OCI-LY3 (cell line): ENCODE measurements around the gene SCFD1.

Experiments
- H2AFZ ChIP-seq: fragments of 200-600, 300-600 bp; shearing (Covaris generic); 2 replicates; pipeline ENCODE4 v1.6.0; 2014; ENCODE audit warnings: antibody characterized with exemption, low read depth, low read length
- H3K27ac ChIP-seq: fragments of 200-600, 300-600 bp; sonication (generic); 2 replicates; pipeline ENCODE4 v1.5.1; 2014; ENCODE audit warnings: mild to moderate bottlenecking, low read length, moderate library complexity, mixed read lengths
- H3K27me3 ChIP-seq: fragments of 200-600, 300-600 bp; sonication (generic); 2 replicates; pipeline ENCODE4 v1.6.1; 2014; ENCODE audit warnings: low read depth, low read length, mixed read lengths
- H3K36me3 ChIP-seq: fragments of 200-600, 300-600 bp; sonication (generic); replicated peaks from 2 replicates; pipeline ENCODE3; 2014; ENCODE audit warnings: low read depth, low read length, mixed read lengths
- H3K4me1 ChIP-seq: fragments of 300-600, 200-600 bp; sonication (generic); 2 replicates; pipeline ENCODE4 v1.6.1; 2014; ENCODE audit warnings: low read length, mixed read lengths
- H3K4me2 ChIP-seq: fragments of 200-600, 300-600 bp; sonication (generic); 2 replicates; pipeline ENCODE4 v1.6.1; 2014; ENCODE audit warnings: low read length, mixed read lengths
- H3K4me3 ChIP-seq: fragments of 300-600, 200-600 bp; sonication (generic); 2 replicates; pipeline ENCODE4 v1.5.1; 2014; ENCODE audit warnings: antibody characterized with exemption, mild to moderate bottlenecking, low read length, moderate library complexity
- H3K79me2 ChIP-seq: fragments of 300-600, 200-600 bp; shearing (Covaris generic); 2 replicates; pipeline ENCODE4 v1.6.1; 2014; ENCODE audit warnings: mild to moderate bottlenecking, low read length, mixed read lengths
- H3K9ac ChIP-seq: fragments of 300-600, 200-600 bp; shearing (Covaris generic); 2 replicates; pipeline ENCODE4 v1.6.0; 2014; ENCODE audit warnings: mild to moderate bottlenecking, low read length, moderate library complexity
- H3K9me3 ChIP-seq: fragments of 200-600, 300-600 bp; shearing (Covaris generic); 2 replicates; pipeline ENCODE4 v1.6.1; 2014; ENCODE audit warnings: low read length, mixed read lengths; ENCODE audit not compliant: insufficient read depth
- H4K20me1 ChIP-seq: fragments of 200-600, 300-600 bp; sonication (generic); 2 replicates; pipeline ENCODE4 v1.6.1; 2016; ENCODE audit warnings: low read length, mixed read lengths; ENCODE audit not compliant: insufficient read depth
- CTCF ChIP-seq: fragments of 200-600, 300-600 bp; sonication (generic); IDR thresholded peaks from 2 replicates; pipeline ENCODE4 v1.5.1; 2014; ENCODE audit warnings: antibody characterized with exemption, low read length, low read depth
- EZH2phosphoT487 ChIP-seq: fragments of 200-600 bp; shearing (Covaris generic); IDR thresholded peaks from 2 replicates; pipeline ENCODE4 v1.6.1; 2018; ENCODE audit warnings: antibody characterized with exemption, mixed run types, low read depth

Gene SCFD1

GRCh38 chr14:30610787-30611343, 11.3 kb upstream of the SCFD1 start:
- Histone ChIP-seq H3K27me3 (no peaks in the 10 kb centered on the region), H3K36me3 (peaks cover 40% of the 10 kb centered on the region), H2AFZ (no peak overlapping the region), H3K9me3 (no peaks in the 10 kb centered on the region), H3K79me2 (no peaks in the 10 kb centered on the region), H3K4me2 (no peak overlapping the region), H3K4me3 (no peak overlapping the region), H4K20me1 (no peaks in the 10 kb centered on the region; the same call in 1 of the 2 replicates), H3K27ac (no peak overlapping the region), H3K4me1 (no peaks in the 10 kb centered on the region), H3K9ac (no peak overlapping the region)
- peak; percentile 29; the same call in 1 of the 2 replicates for TF ChIP-seq CTCF
- no peak for TF ChIP-seq EZH2phosphoT487

GRCh38 chr14:30614155-30614554, 8.0 kb upstream of the SCFD1 start:
- peaks cover 14% of the 10 kb centered on the region for H3K4me1 ChIP-seq
- no peak overlapping the region for H3K9ac ChIP-seq
- no peak overlapping the region for H3K27ac ChIP-seq
- H3K9me3 ChIP-seq = no peaks in the 10 kb centered on the region
- H4K20me1 ChIP-seq = no peaks in the 10 kb centered on the region
- H3K4me3 ChIP-seq = no peak overlapping the region
- peaks cover 30% of the 10 kb centered on the region for H3K36me3 ChIP-seq
- TF ChIP-seq EZH2phosphoT487 = no peak
- TF ChIP-seq CTCF = no peak
- no peaks in the 10 kb centered on the region for H3K27me3 ChIP-seq
- H3K79me2 ChIP-seq = no peaks in the 10 kb centered on the region
- no peak overlapping the region for H2AFZ ChIP-seq
- H3K4me2 ChIP-seq = no peak overlapping the region

GRCh38 chr14:30620178-30620577, 1.9 kb upstream of the SCFD1 start:
- Histone ChIP-seq H3K27me3 (no peaks in the 10 kb centered on the region), H3K27ac (peak overlapping the region; percentile 89), H4K20me1 (peaks cover 15% of the 10 kb centered on the region), H3K4me2 (peak overlapping the region; percentile 96), H3K79me2 (peaks cover 39% of the 10 kb centered on the region), H3K9me3 (no peaks in the 10 kb centered on the region), H3K36me3 (peaks cover 14% of the 10 kb centered on the region), H3K4me1 (peaks cover 53% of the 10 kb centered on the region), H3K4me3 (peak overlapping the region; percentile 94), H2AFZ (no peak overlapping the region), H3K9ac (peak overlapping the region; percentile 96)
- no peak for TF ChIP-seq CTCF
- TF ChIP-seq EZH2phosphoT487 = no peak

GRCh38 chr14:30621354-30621939, 672 bp upstream of the SCFD1 start:
- no peaks in the 10 kb centered on the region for H3K27me3 ChIP-seq
- H3K4me2 ChIP-seq = peak overlapping the region; percentile 96
- peaks cover 10% of the 10 kb centered on the region for H3K36me3 ChIP-seq
- H2AFZ ChIP-seq = 0 out of 2 replicates have a peak overlapping the region, but pooled peaks have one; percentile 47
- TF ChIP-seq CTCF (no peak), EZH2phosphoT487 (no peak)
- H3K9ac ChIP-seq = peak overlapping the region; percentile 96
- H3K27ac ChIP-seq = peak overlapping the region; percentile 89
- H3K79me2 ChIP-seq = peaks cover 51% of the 10 kb centered on the region
- H3K4me1 ChIP-seq = peaks cover 53% of the 10 kb centered on the region
- peaks cover 23% of the 10 kb centered on the region for H4K20me1 ChIP-seq
- H3K9me3 ChIP-seq = no peaks in the 10 kb centered on the region
- H3K4me3 ChIP-seq = peak overlapping the region; percentile 94
